GM19035 (cell line): ENCODE measurements around the gene RALGPS1.

Experiments used
- ATAC-seq: cut with Tn5 transposase; IDR thresholded peaks from one replicate; pipeline ENCODE4 v1.9.1; 2021; ENCODE audit not compliant: unreplicated experiment

Gene RALGPS1

DNA sequence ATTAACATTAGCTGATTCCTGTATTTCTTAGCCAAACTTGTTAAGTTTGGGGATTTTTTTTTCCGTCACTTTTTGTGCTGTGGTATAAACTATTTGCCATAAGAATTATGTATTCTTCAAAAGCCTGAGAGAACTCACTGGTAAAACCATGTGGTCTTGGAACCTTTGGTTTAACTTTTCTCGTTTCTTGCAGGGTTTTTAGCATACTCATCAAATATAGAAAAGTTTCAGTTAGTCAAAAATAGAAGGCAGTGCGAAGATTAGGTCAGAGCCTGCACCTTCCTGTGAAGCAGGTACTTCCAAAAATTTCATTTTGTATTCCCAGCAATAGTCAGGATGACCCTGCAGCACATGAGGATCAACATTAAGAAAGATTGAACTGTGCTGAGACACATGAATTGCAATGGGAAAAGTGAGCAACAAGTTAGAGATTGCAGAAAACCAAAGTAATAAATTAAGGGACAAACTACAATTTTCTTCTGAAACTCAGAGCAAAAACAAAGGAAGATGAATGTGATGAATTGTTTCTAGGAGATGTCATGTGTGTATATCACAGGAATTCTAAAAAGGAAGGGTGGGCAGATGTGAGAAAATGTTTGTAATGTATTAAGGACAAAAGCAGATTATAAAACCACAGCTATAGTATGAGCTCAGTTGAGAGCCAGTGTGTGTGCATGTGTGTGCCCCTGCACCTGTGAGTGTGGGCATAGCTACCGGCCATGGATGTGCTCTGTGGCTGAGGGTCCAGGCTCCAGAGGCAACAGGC, 105.6 kb downstream of the RALGPS1 start:
- ATAC-seq = no peak

DNA sequence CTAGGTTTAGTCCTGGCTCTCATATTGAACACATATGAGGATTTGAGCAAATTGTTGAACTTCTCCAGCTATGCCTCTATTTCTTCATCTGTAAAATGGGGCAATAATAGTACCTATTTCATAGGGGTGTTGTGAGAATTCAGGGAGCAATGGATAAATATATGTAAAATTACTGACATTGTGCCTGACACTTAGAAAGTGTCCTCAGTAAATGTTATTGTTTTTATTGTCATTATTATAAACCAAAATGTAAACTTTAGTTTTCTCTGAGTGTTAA, 106.2 kb downstream of the RALGPS1 start:
- ATAC-seq = no peak

DNA sequence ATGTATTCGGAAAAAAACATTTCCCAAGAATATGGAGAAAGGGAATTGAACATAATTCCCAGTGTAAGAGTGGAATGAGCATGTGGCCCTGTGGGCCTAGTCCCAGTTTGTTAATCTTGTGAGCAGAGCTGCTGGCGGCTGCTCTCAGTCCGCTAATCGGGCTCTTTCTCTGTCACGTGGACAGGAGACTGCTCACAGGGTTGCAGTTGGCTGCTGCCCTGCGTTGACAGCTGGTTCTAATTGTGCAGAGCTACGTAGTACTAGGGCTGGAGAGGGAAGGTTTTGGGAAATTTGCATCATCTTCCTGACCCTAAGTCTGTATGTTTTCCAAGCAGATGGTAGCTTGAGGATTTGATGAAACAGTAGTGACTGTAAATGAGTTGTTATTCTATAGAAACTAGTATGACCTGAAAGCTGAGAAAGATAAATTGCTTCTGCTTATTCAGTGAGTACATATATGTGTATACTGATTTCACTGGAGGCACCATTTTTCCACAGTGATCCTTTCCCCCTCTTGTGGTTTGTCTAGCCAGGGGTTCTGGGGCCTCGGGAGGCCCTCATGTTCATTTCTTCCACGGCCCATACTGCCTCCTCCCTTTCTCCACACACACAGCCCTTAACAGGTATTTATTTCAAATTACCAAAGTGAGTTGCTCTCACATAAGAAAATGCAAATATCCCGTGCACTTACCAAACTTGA, 107.2 kb downstream of the RALGPS1 start:
- no peak for ATAC-seq

DNA sequence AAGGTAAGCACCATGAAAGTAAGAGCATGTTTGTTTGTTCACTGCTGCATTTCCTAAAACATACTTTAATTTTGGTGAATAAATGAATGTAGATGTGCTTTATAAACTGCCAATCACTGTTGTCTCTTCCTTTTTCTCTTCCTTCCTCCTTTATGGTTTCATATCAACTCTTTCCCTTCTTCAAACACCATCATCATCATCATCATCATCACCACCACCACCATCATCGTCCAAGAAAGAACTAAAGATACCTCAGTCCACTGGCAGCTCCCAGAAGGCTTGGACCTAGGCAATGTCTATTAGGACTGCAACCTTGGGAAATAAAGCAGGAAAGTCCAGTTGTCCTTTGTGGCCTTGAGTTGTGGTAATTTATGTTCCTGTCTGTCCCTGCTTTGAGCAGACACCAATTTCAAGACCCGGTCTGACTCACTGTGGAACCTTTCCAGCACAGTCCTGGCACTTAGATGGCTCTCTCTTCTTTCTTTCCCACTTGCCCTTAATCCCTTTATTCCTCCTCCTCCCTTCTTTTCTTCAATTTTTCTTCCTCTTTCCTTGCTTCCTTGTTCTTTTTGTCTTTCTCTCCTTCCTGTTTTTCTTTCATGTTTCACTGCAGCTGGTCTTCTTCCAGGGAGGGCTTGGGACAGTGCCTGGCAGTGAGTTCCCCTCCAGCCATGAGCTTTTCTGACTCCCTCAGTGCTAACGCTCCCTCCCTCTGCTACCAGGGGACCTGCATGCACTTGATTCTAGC, 108.5 kb downstream of the RALGPS1 start:
- ATAC-seq = no peak

DNA sequence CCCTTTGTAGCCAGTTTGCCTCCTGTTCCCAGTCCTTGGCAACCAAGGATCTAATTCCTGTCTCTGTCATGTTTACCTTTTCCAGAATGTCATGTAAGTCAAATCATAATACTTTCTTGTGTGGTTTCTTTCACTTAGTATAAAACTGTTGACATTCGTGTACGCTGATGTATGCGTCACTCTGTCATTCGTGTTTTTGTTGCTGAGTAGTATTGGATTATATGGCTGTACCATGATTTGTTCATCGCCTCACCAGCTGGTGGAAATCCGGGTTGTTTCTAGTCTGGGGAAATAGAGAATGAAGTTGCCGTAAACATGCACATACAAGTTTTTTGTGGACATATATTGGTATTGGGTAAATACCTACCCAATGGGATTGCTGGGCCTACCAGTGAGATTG, 110.5 kb downstream of the RALGPS1 start:
- no peak for ATAC-seq

DNA sequence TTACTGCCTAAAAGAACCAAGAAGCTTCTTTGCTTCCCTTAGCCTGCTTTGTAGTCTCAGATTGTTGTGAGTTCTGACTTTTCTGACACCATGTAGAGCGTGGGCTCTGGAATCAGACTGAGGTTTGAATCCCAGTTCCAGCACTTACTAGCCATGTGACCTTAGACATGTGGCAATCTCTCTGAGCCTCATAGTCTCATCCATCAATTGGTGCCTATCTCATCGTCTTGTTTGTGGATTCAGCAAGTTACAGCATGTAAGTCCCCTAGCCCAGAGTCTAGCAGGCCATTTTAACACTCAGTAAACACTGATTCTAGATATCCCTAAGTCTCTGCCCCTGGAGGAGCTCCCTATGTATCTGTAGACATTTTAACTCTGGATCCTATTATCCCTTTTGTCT, 113.1 kb downstream of the RALGPS1 start:
- no peak for ATAC-seq

DNA sequence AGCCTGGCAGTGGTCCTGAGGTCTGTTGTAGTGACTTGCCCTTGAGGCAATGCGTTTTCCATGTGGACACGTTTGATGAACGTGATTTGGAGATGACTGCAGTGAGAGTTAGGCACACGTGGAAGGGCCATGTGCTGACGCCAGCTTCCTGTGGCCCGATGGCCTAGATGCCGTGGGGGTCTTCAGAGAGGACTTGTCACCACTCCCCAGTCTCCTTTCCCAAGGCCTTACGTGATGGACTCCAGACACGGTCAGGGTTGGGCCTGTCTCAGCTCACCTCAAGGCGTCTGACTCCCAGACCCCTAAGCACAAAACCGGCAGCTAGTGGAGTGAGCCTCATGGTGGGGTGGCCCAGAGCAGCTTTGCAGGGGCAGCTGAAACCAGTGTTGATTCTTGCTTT, 115.0 kb downstream of the RALGPS1 start:
- ATAC-seq = no peak

DNA sequence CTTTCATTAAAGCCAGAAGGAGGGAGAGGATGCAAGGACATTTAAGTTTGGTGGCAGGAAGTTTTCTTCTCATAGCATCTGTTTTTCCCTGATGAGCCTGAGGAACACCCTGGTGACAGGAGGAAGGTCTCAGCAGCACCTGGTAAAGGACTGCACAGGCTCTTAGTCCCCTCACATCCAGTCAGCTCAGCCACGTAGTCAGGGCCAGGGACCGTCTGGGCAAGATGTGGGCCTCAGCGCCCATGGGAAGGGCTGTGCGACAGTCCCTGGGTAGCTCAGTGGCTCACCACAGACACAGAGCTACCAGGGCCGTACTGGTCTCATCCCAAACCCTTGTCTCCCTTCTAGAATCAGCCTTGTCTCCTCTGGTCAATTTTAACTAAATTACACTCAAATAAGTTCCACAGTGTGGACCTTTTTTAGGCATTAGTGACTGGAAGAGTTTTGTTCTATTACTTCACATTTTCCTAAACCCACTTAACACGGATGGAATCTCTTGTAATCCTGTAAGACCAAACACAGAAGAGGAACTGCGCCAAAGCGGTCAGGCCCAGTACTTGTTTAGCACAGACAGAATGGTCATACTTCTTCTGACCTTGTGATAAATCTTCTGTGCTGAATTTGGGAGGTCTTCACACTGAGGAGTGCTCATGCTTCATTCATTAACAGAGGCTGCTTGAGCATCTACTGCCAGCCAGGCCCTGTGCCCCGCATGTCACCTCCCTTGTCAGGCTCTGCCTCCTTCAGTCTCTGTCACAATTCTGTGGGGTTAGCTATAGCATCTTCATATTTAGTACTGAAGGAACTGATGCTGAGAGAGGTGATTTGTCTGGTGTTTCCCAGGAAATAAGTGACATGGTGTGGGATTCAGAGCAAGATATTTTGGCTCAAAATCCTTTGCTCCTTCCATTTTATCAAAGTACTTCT, 116.5 kb downstream of the RALGPS1 start:
- no peak for ATAC-seq

DNA sequence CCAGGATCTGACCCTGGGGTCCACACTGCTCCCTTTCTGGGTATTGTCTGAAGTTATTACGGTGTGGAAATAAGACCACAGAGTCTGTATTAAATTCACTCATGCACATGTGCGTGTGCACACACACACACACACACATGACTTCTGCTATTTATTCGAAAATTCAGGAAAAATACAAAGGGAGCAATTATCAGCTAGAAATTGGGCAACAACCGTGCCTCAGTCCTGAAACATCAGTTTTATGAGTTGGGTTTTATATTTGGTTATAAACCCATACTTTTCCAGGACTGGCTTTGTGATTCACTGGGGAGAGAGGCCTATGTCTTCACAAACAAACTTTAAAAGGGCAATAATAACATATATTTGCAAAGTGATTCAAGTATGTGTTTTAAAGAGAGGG, 117.7 kb downstream of the RALGPS1 start:
- ATAC-seq = no peak

DNA sequence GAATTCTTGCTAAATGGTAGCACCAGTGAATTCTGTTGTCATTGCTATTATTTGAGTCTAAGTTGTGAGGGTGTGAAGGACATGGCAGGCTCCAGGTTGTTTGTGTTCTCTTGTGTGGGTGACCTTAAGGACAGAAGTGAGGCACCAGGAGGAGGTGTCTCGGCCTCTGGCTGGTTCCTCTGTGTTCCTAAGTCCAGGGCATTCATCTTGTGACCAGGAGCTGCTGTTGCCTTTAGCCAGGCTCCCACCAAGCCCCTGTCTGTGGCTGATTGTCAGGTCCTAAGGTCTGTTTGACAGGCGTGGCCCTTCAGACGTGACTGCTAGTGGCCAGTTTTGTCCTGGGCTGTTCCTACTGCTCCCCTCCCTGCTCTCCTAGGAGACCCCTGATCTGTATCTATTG, 118.5 kb downstream of the RALGPS1 start:
- ATAC-seq = no peak

DNA sequence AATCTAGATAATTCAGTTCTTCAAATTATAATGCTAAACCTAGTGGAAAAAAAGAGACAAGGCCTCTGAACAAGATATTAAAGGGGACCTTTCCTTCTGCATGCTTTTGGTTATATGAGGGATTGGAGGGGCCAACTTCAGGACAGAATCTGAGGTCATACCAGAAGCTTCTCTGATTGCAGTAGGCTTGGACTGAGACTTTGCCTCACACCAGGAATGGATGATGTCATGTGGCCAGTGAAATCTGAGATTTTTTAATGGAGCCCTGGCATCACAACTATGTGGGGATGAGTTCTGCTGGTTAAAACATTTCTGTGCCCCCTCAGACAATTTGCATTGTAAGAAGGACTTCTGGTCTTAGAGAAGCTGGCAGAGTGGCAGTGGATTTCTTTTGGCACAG, 119.2 kb downstream of the RALGPS1 start:
- no peak for ATAC-seq

DNA sequence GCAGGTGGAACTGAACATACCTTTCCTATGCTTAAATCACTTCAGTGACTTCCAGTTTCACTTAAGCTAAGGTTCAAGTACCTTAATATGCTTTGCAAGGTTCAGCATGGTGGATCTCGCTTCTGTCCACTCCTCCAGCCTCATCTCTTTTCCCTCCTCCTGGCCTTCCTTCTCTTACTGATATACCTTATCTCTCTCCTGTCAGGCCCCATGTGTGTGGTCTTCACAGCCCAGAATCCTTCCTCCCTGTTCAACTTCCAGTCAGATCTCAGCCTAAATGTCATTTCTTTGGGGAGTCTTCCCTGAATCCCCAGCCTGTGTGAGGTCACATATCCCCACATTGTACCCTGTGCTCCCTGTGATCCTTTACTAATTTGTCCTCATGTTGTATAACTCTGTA, 120.1 kb downstream of the RALGPS1 start:
- no peak for ATAC-seq

DNA sequence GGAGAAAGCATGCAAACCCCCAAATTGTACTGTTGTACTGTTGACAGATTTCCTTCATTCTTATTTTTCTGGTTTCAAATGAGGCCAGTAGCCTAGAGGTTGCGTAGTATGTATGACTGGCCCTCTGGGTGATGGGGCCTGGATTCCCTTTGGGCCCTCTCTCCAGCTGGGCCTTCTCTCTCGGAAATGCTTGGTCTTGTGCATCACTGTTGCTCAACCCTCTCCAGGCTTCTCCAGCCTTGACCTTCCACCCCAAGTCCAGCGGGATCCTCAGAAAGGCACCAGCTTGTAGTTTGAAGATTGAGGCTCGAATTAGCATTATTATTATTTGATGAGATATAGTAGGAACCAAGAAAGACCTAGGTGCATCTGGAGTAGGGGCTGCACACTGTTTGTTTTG, 120.8 kb downstream of the RALGPS1 start:
- no peak for ATAC-seq

DNA sequence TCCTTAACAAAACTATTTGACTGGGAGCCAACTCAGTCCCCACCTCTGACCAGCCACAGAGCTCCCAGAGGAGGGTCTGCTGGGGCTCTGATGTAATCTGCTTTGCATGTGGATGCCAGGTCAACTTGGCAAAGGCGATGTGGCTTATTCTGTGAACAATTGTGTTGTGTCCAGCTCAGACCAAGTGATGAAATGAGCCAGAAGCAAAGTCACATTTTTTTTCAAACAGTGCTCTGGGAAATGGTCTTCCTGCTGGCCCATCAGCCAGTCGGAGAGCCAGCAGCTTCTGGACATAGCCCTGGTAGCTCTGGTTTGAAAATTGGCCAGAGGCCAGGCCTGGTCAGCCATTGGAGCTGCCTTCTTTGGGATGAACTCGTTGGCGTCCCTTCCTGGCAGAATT, 121.4 kb downstream of the RALGPS1 start:
- ATAC-seq = no peak

DNA sequence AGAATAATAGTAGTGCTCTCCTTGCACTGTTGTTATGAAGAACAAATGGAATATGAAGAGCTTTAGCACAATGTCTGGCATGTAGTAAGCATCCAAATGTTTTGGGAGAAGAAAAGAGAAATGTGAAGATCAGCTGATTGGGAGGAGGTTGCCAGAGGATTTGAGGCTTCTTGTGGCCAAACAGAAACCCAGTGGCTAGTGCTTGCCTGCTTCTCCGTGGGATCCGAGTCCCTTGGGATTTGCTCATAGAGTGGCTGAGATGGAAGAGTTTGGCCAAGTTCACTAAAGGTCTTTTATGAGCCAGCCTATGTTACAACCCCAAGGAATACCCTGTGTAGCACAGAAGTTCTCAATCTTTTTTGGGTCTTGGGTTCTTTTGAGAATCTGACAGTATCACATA, 121.9 kb downstream of the RALGPS1 start:
- no peak for ATAC-seq

DNA sequence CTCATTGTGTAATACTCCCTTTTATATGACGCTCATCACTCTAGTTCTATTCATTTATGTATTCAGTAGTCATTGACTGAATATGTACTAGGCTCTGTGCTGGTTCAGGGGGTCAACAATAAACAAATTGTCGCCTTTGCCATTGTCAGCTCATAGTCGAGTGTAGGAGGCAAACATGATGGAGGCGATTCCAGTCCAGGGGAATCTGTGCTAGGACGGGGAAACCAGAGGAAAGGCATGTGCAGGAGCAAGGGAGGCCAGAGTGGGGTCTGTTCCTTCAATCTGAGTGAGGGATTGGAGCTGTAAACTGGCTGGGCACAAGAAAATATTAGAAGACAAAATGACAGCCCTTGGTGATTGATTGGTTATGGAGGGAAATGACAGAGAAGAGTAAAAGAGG, 123.9 kb downstream of the RALGPS1 start:
- no peak for ATAC-seq

DNA sequence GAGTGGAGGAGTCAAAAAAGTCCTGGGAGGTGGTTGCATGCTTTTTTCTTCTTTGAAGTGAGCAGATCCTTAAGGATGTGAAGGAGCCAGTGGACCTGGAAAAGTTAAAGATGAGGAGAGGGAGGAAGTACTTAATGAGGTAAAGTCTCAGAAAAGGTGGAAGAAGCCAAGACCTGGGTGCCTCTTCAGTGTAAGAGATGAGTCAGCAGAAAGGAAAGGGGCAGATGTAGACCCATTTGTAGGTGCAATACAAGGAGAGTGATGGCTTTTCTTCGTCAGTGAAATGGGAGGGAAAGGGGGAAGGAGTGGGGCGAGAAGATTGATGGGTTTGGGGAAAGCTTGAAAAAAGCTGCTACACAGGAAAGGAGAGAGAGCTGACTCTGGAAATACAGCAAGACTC, 124.9 kb downstream of the RALGPS1 start:
- no peak for ATAC-seq

DNA sequence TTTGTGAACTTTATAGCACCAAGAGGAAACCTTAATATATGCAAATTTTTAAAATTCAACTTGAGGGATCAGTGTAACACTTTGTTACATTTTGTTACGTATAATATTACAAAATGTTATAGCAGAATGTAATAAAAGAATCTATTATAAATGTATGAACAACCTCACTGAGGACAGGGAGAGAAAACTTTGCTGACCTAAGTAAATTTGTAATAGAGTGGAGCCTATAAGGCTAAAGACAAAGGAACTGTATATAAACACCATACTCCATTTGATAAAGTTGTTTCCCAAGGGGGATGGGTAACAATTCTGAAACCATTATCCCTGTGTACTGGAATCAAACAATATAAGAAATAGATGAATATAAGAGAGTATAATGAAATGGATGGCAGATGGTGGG, 130.6 kb downstream of the RALGPS1 start:
- ATAC-seq = no peak

DNA sequence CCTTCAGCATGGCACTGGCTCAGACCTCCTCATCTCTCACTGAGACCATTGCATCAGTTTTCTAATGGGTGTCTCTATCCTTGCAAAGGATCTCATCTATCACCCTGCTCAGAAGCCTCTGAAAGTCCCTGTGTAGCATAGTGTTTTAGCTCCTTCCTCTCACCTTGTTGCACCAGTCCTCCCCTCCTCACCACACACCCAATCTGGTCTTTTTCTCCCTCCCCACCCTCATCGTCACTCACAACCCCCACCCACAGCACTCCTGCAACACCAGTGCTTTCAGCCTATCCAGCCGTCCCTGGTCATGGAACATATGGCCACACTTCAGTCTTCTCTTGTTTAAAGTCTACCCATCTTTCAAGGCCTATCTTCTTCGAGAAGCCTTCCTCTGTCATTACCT, 133.4 kb downstream of the RALGPS1 start:
- no peak for ATAC-seq

DNA sequence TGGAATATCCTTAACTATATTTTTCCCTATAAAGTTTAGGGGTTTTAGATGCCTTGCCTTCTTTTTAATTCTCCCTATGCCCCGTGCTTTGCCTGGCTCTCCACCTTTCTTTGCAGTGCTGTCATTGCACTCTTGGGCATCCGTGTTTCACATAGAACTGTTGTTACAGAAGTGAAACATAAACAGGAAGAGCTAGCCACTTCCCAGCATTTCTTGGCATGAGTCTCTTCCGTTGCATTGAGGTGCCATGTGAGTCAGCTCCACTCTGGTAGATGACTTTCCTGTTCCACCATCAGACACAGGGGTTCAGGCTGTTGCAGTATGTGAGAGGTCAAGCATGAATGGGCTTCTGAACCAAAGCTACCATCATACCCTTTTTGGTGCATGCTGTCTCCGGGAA, 134.5 kb downstream of the RALGPS1 start:
- no peak for ATAC-seq

DNA sequence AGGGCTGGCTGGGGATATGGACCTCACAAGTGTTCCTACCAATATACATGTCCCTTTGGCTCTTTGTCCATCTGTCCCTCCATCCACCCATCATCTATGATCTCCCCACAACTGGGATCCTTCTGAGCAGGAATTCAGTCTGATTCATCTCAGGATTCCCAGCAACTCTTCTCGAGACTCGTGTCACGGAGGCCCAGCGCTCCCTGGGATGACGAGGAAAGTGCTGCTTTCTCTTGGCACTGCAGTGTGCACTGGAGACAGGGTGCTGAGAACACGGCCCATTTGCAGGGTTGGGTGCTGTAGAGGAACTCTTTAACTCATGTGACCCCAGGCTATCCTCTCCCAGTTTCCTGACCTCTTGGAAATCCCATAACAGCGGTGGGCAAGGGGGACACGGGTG, 135.0 kb downstream of the RALGPS1 start:
- no peak for ATAC-seq
